Measurements from ENCODE around the gene ARID1B.

The ARID1B gene

GRCh38 chr6:157246048-157246630 lies 469.0 kb downstream of the ARID1B start:
- DNase-seq (ENCODE audit: low spot score), result no peak

DNA sequence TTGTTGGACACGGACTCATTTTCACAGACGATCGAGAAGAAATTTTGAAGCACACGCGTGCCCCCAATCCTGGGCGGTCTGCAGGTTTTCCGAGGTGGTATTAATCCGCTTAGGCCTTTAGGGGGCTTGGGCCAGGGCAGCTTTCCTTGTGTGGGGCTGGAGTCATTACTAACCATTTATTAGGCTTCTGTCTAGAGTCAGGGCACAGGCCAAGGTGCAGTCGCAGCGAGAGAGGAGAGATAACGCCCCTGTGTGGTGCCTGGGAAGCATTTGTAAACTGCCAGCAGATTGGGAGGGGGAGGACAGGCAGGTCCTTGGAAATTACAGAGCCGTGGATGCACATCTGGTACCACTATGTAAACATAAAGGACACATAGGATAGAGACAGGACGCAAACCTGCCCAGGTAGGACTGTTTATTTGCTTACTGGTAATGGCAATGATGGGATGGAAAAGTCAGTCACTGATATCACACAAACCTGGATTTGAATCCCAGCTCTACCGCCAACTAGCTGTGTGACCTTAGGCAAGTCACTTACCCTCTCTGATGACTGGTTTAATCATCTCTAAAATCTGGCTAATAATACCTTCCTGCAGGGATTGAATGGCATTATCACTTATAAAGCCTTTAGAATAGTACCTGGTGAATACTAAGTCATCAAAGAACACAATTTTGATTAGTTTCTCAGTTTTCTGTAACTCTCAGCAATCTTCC lies 469.8 kb downstream of the ARID1B start:
- DNase-seq (ENCODE audit: low spot score), result no peak

- no peak for DNase-seq (ENCODE audit: low spot score)
Observed at GRCh38 chr6:157248264-157248663, 471.1 kb downstream of the ARID1B start.

GRCh38 chr6:157249826-157250225 lies 472.6 kb downstream of the ARID1B start:
- DNase-seq (ENCODE audit: low spot score), result no peak

- no peak for DNase-seq (ENCODE audit: low spot score)
Observed at GRCh38 chr6:157251586-157252247, 474.5 kb downstream of the ARID1B start.

GRCh38 chr6:157253017-157253416 lies 475.8 kb downstream of the ARID1B start:
- DNase-seq (ENCODE audit: low spot score), result no peak

DNA sequence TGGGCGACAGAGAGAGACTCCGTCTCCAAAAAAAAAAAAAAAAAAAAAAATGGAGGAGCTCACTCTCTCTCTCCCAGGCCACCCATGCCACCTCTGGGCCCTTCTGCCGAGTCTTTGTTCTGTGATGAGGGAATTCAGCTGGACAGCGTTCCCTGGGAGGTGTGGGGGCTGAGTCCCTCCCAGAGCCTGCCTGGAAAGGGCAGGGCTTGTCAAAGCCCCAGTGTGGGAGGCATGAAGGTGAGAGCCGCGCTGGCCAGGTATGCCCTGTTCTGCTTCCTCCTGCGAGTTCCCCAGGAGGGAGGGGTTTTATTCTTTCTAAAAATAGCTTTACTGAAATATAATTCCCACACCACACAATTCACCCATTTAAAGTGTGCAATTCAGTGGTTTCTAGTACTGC lies 476.5 kb downstream of the ARID1B start:
- no peak for DNase-seq (ENCODE audit: low spot score)

GRCh38 chr6:157254538-157254937 lies 477.4 kb downstream of the ARID1B start:
- DNase-seq (ENCODE audit: low spot score), result no peak

DNA sequence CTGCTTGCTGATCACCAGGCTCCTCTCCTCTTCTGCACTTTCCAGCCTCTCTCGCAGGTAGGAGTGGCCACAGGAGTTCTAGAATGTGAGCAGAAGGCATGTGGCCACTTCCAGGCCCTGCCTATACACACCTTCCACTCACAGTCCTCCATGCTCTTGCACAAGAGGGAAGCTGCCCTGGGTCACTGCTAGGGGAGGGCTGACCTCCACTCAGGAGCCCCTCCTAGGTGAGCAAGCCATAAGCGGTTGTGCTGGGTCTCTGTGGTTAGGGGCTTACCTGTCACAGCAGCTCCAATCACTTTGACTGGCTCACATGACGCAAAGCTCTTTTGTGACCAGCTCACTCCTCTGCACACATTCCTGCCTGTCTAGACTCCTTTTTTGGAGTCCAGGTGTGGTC lies 477.9 kb downstream of the ARID1B start:
- DNase-seq (ENCODE audit: low spot score), result no peak

- peak; percentile 26 for DNase-seq (ENCODE audit: low spot score)
Observed at GRCh38 chr6:157258878-157259277, 481.7 kb downstream of the ARID1B start.

DNA sequence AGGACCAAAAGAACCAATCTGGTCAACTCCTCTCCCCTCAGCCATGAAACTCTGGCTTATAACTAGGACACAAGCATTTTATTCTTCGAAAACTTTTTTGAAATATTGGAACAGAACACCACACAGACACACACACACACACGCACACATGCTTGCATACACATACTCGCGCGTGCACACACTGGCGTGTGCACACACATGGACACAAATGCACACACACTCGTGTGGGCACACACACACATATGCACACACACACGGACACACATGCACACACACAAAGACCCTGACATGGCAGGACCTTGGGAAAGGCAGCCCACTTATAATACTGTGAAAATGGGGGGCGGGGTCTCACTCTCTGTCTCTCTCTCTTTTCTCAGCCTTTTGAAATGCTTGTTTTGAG lies 482.3 kb downstream of the ARID1B start:
- DNase-seq (ENCODE audit: low spot score), result no peak
